CD8-positive, alpha-beta memory T cell (primary cell): ENCODE measurements around the gene OR10K1. TPM values are rescaled to one million over a fixed set of nuclear protein-coding genes. Genes with fewer than 3 reads are reported as not detected.

Experiments
- CTCF ChIA-PET: fragments of 350-600 bp; sonication (Branson Sonifier 250); formaldehyde crosslinking; loops from one replicate; lab custom pipeline; 2021; ENCODE audit warnings: antibody characterized with exemption; lab: Charles Lee
- POLR2A ChIA-PET: fragments of 350-600 bp; sonication (Branson Sonifier 250); formaldehyde crosslinking; loops from one replicate; lab custom pipeline; 2021; ENCODE audit warnings: antibody characterized with exemption; lab: Charles Lee
- DNase-seq, 5 donors: peaks; one replicate each; pipeline versions ENCODE4 v3.0.0 to v3.0.0-alpha.2; 2020 to 2022; ENCODE audit warnings: mixed read lengths in 1 of 5
- H3K27ac ChIP-seq: one replicate; pipeline ENCODE4 v1.7.0; 2013; ENCODE audit warnings: low read depth, mild to moderate bottlenecking, low read length, moderate library complexity
- H3K27me3 ChIP-seq: 2 replicates; pipeline ENCODE4 v1.7.0; 2013; ENCODE audit warnings: low read length, mild to moderate bottlenecking; ENCODE audit not compliant: insufficient read depth, poor library complexity, severe bottlenecking
- H3K36me3 ChIP-seq: 2 replicates; pipeline ENCODE4 v1.7.0; 2013; ENCODE audit warnings: mild to moderate bottlenecking, low read length, moderate library complexity; ENCODE audit not compliant: insufficient read depth
- H3K4me1 ChIP-seq: 2 replicates; pipeline ENCODE4 v1.7.0; 2013; ENCODE audit warnings: mild to moderate bottlenecking, low read length, moderate library complexity; ENCODE audit not compliant: insufficient read depth
- H3K4me3 ChIP-seq: 2 replicates; pipeline ENCODE4 v1.7.0; 2013; ENCODE audit warnings: mild to moderate bottlenecking, low read length
- H3K9me3 ChIP-seq: 2 replicates; pipeline ENCODE4 v1.7.0; 2013; ENCODE audit warnings: mild to moderate bottlenecking, low read length
- H3K27ac Mint-ChIP-seq, 8 donors: one replicate each; pipeline ENCODE4 v1.8.0; 2020 to 2021; ENCODE audit warnings: mixed read lengths in 8 of 8, mild to moderate bottlenecking in 6 of 8, inconsistent platforms in 3 of 8, moderate library complexity in 3 of 8
- H3K27me3 Mint-ChIP-seq, 2 donors: one replicate each; pipeline ENCODE4 v1.8.0; 2020 to 2021; ENCODE audit warnings: mixed read lengths in 2 of 2, mild to moderate bottlenecking in 1 of 2, moderate library complexity in 1 of 2
- H3K36me3 Mint-ChIP-seq, 3 donors: one replicate each; pipeline ENCODE4 v1.8.0; 2020 to 2021; ENCODE audit warnings: mixed read lengths in 3 of 3, inconsistent platforms in 1 of 3, mild to moderate bottlenecking in 1 of 3
- H3K4me1 Mint-ChIP-seq, 3 donors: one replicate each; pipeline ENCODE4 v1.8.0; 2020 to 2021; ENCODE audit warnings: mixed read lengths in 3 of 3, inconsistent platforms in 1 of 3, mild to moderate bottlenecking in 1 of 3
- H3K4me3 Mint-ChIP-seq, 7 donors: one replicate each; pipeline ENCODE4 v1.8.0; 2020 to 2021; ENCODE audit warnings: mixed read lengths in 7 of 7, mild to moderate bottlenecking in 6 of 7, moderate library complexity in 4 of 7, inconsistent platforms in 2 of 7
- H3K9me3 Mint-ChIP-seq, 5 donors: one replicate each; pipeline ENCODE4 v1.8.0; 2020 to 2022; ENCODE audit warnings: mixed read lengths in 5 of 5, mild to moderate bottlenecking in 3 of 5, moderate library complexity in 2 of 5, inconsistent platforms in 1 of 5
- polyA plus RNA-seq: library from polyadenylated mRNA; unstranded; fragments of 300-500 nt; fragmentation: Illumina TruSeq; gene quantifications from one replicate; pipeline ENCODE4 v1.2.3, GENCODE V29; 2021
- total RNA-seq, 2 experiments: library from RNA; stranded (reverse); gene quantifications; one replicate each; pipeline ENCODE4 v1.2.3, GENCODE V29; 2021

OR10K1 gene
- total and polyA plus RNA-seq, 3 experiments from 2014 or later, result not detected

- peaks cover 3% of the 10 kb centered on the region for H3K27me3 ChIP-seq
- H3K4me1 ChIP-seq, result no peaks in the 10 kb centered on the region
- no peak overlapping the region for H3K4me3 ChIP-seq
- no peaks in the 10 kb centered on the region for H3K36me3 ChIP-seq
- H3K4me1 Mint-ChIP-seq, result no peaks in the 10 kb centered on the region
- peaks cover 8 to 37% of the 10 kb centered on the region in 2 donors for H3K27me3 Mint-ChIP-seq
- H3K27ac Mint-ChIP-seq, result no peak overlapping the region
- no peak overlapping the region for H3K27ac ChIP-seq
- H3K9me3 ChIP-seq, result no peaks in the 10 kb centered on the region
- POLR2A ChIA-PET, result no interaction called here
- no peaks in the 10 kb centered on the region for H3K9me3 Mint-ChIP-seq
- no peak overlapping the region for H3K4me3 Mint-ChIP-seq
- no peaks in the 10 kb centered on the region for H3K36me3 Mint-ChIP-seq
- DNase-seq, result no peak
- CTCF ChIA-PET, result no interaction called here
These were observed 16.3 kb upstream of the OR10K1 start for GRCh38 chr1:158445376-158445775.

GRCh38 chr1:158454537-158454936 is 7.1 kb upstream of the OR10K1 start:
- no peaks in the 10 kb centered on the region for H3K4me1 ChIP-seq
- H3K9me3 ChIP-seq, result no peaks in the 10 kb centered on the region
- no peak overlapping the region for H3K27ac ChIP-seq
- peaks cover 4 to 15% (median 12%) of the 10 kb centered on the region in 5 donors for H3K9me3 Mint-ChIP-seq
- H3K4me1 Mint-ChIP-seq, result no peaks in the 10 kb centered on the region
- no peak for DNase-seq
- no peaks in the 10 kb centered on the region for H3K27me3 ChIP-seq
- no peak overlapping the region for H3K4me3 ChIP-seq
- peaks cover 16 to 48% of the 10 kb centered on the region in 2 donors for H3K27me3 Mint-ChIP-seq
- no peaks in the 10 kb centered on the region for H3K36me3 ChIP-seq
- H3K4me3 Mint-ChIP-seq, result no peak overlapping the region
- POLR2A ChIA-PET, result interaction anchor here (0.6 kb wide), 1 partner anchor 45 kb away, joined by 3 read pairs; no protein-coding TSS in a partner anchor
- no peak overlapping the region for H3K27ac Mint-ChIP-seq
- H3K36me3 Mint-ChIP-seq, result peaks cover 0 to 5% (median 0%) of the 10 kb centered on the region in 3 donors
- CTCF ChIA-PET, result no interaction called here

GRCh38 chr1:158457246-158457645 is 4.4 kb upstream of the OR10K1 start:
- H3K36me3 ChIP-seq, result no peaks in the 10 kb centered on the region
- CTCF ChIA-PET, result no interaction called here
- Mint-ChIP-seq H3K27me3 (peaks cover 19 to 40% of the 10 kb centered on the region in 2 donors), H3K9me3 (peaks cover 0 to 9% (median 0%) of the 10 kb centered on the region in 5 donors), H3K4me3 (no peak overlapping the region), H3K36me3 (peaks cover 0 to under 1% (median 0%) of the 10 kb centered on the region in 3 donors), H3K4me1 (no peaks in the 10 kb centered on the region), H3K27ac (no peak overlapping the region)
- H3K9me3 ChIP-seq, result no peaks in the 10 kb centered on the region
- no peak overlapping the region for H3K4me3 ChIP-seq
- no peaks in the 10 kb centered on the region for H3K4me1 ChIP-seq
- POLR2A ChIA-PET, result no interaction called here
- DNase-seq, result no peak
- no peaks in the 10 kb centered on the region for H3K27me3 ChIP-seq
- H3K27ac ChIP-seq, result no peak overlapping the region

- Mint-ChIP-seq H3K27me3 (peaks cover 18 to 35% of the 10 kb centered on the region in 2 donors), H3K27ac (peak overlapping the region in 1 of 8 donors; percentile 27), H3K4me1 (no peaks in the 10 kb centered on the region), H3K4me3 (no peak overlapping the region), H3K36me3 (peaks cover 0 to 2% (median 0%) of the 10 kb centered on the region in 3 donors), H3K9me3 (peaks cover 0 to 9% (median 0%) of the 10 kb centered on the region in 5 donors)
- no peak for DNase-seq
- CTCF ChIA-PET, result no interaction called here
- no peaks in the 10 kb centered on the region for H3K36me3 ChIP-seq
- no peak overlapping the region for H3K4me3 ChIP-seq
- H3K27ac ChIP-seq, result no peak overlapping the region
- no peaks in the 10 kb centered on the region for H3K27me3 ChIP-seq
- no peaks in the 10 kb centered on the region for H3K9me3 ChIP-seq
- POLR2A ChIA-PET, result no interaction called here
- no peaks in the 10 kb centered on the region for H3K4me1 ChIP-seq
These were observed 3.4 kb upstream of the OR10K1 start for GRCh38 chr1:158458263-158458662.

- H3K4me1 Mint-ChIP-seq, result no peaks in the 10 kb centered on the region
- peaks cover 5 to 42% of the 10 kb centered on the region in 2 donors for H3K27me3 Mint-ChIP-seq
- DNase-seq, result no peak
- no peak within 1 kb of the TSS for H3K4me3 Mint-ChIP-seq
- H3K27me3 ChIP-seq, result no peaks in the 10 kb centered on the region
- peak within 1 kb of the TSS in 1 of 8 donors; percentile 29 for H3K27ac Mint-ChIP-seq
- H3K9me3 ChIP-seq, result no peaks in the 10 kb centered on the region
- H3K9me3 Mint-ChIP-seq, result peaks cover 0 to 2% (median 0%) of the 10 kb centered on the region in 5 donors
- no peak within 1 kb of the TSS for H3K4me3 ChIP-seq
- ChIA-PET CTCF (no interaction called here), POLR2A (no interaction called here)
- H3K36me3 Mint-ChIP-seq, result no peaks in the 10 kb centered on the region
- no peak within 1 kb of the TSS for H3K27ac ChIP-seq
- H3K36me3 ChIP-seq, result no peaks in the 10 kb centered on the region
- H3K4me1 ChIP-seq, result no peaks in the 10 kb centered on the region
These were observed 10.3 kb downstream of the OR10K1 start, which contains the start of gene OR10R2 for GRCh38 chr1:158471920-158472319. OR10R2 (plus strand) TSS chr1:158472220; CDS start chr1:158472326, 106 bp downstream.

- no peak for DNase-seq
- Mint-ChIP-seq H3K27ac (no peak overlapping the region), H3K4me3 (no peak overlapping the region), H3K36me3 (no peaks in the 10 kb centered on the region), H3K9me3 (no peaks in the 10 kb centered on the region), H3K27me3 (peaks cover 13 to 31% of the 10 kb centered on the region in 2 donors), H3K4me1 (no peaks in the 10 kb centered on the region)
- Histone ChIP-seq H3K27ac (no peak overlapping the region), H3K4me3 (no peak overlapping the region), H3K36me3 (no peaks in the 10 kb centered on the region), H3K9me3 (no peaks in the 10 kb centered on the region), H3K4me1 (no peaks in the 10 kb centered on the region), H3K27me3 (no peaks in the 10 kb centered on the region)
- ChIA-PET CTCF (no interaction called here), POLR2A (no interaction called here)
These were observed 23.8 kb downstream of the OR10K1 start for GRCh38 chr1:158485455-158485854.

GRCh38 chr1:158491316-158491715 is 29.7 kb downstream of the OR10K1 start:
- Histone ChIP-seq H3K27me3 (no peaks in the 10 kb centered on the region), H3K4me3 (no peak overlapping the region), H3K36me3 (no peaks in the 10 kb centered on the region), H3K27ac (no peak overlapping the region), H3K4me1 (no peaks in the 10 kb centered on the region), H3K9me3 (no peaks in the 10 kb centered on the region)
- H3K4me3 Mint-ChIP-seq, result no peak overlapping the region
- H3K27ac Mint-ChIP-seq, result no peak overlapping the region
- no peak for DNase-seq
- H3K9me3 Mint-ChIP-seq, result no peaks in the 10 kb centered on the region
- POLR2A ChIA-PET, result no interaction called here
- no peaks in the 10 kb centered on the region for H3K36me3 Mint-ChIP-seq
- H3K4me1 Mint-ChIP-seq, result no peaks in the 10 kb centered on the region
- H3K27me3 Mint-ChIP-seq, result peaks cover 13 to 28% of the 10 kb centered on the region in 2 donors
- CTCF ChIA-PET, result no interaction called here

GRCh38 chr1:158493054-158493453 is 31.4 kb downstream of the OR10K1 start:
- no peaks in the 10 kb centered on the region for H3K36me3 ChIP-seq
- no peak overlapping the region for H3K27ac ChIP-seq
- H3K27me3 ChIP-seq, result no peaks in the 10 kb centered on the region
- Mint-ChIP-seq H3K9me3 (no peaks in the 10 kb centered on the region), H3K36me3 (no peaks in the 10 kb centered on the region), H3K27ac (no peak overlapping the region), H3K27me3 (peaks cover 3 to 15% of the 10 kb centered on the region in 2 donors), H3K4me3 (no peak overlapping the region), H3K4me1 (no peaks in the 10 kb centered on the region)
- no peak for DNase-seq
- no peak overlapping the region for H3K4me3 ChIP-seq
- POLR2A ChIA-PET, result no interaction called here
- CTCF ChIA-PET, result no interaction called here
- H3K9me3 ChIP-seq, result no peaks in the 10 kb centered on the region
- no peaks in the 10 kb centered on the region for H3K4me1 ChIP-seq
